TTC549 (cell line): ENCODE measurements around the gene ATP1A3.
"Not testable (repeated sequence)": the region's sequence is repeated elsewhere in the genome, so short reads cannot be mapped to it uniquely, and the experiment has no call there.

Experiments used
- FAIRE-seq: peaks from 2 replicates; lab custom pipeline; 2012; peaks lifted over from hg19 to GRCh38; lab: Jason Lieb, UNC

The ATP1A3 gene

GRCh38 chr19:41993612-41994483, at the start of gene ATP1A3:
Gene ATP1A3, minus strand, starts transcription at chr19:41994230. Its CDS starts 154 bp downstream, at chr19:41994076.
- FAIRE-seq: no peak

GRCh38 chr19:42042455-42043170, 48.6 kb upstream of the ATP1A3 start:
- FAIRE-seq: no peak

- FAIRE-seq: not testable (repeated sequence)
These were observed 46.5 kb upstream of the ATP1A3 start for GRCh38 chr19:42040491-42040890.

GRCh38 chr19:42040031-42040430, 46.0 kb upstream of the ATP1A3 start:
- no peak for FAIRE-seq

DNA sequence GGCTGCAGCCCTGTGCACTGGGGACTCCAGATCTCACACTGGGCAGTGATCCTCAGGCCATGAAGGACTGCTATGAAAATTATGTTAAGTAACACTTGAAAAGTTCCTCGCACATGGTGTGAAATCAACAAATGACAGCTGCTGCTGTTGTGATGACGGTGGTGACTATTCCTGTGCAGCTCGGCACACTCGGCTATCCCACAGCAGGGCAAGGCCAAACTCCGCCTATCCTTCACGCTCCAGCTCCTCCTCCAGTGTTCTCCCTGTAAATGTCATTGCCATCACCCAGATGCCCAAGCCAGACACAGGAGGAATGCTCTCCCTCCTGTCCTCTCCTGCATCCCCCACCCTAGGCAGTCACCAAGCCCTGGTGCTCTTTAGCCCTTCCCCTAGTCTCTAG, 44.6 kb upstream of the ATP1A3 start:
- FAIRE-seq: no peak

GRCh38 chr19:42037649-42038048, 43.6 kb upstream of the ATP1A3 start:
- FAIRE-seq: no peak

GRCh38 chr19:42034640-42035391, 40.8 kb upstream of the ATP1A3 start:
- FAIRE-seq: not testable (repeated sequence)

DNA sequence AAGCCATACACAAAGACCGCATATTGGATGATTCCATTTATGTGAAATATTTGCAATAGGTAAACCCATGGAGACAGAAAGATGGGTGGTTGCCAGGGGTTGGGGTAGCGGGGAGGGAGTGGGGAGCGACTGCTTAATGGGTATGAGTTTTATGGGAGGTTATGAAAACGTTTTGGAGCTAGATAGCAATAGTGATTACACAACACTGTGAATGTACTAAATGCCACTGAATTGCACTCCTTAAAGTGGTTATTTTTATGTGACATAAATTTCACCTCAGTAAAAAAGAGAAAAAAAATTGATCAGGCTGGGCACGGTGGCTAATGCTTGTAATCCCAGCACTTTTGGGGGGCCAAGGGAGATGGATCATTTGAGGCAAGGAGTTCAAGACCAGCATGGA, 39.4 kb upstream of the ATP1A3 start:
- FAIRE-seq: no peak

DNA sequence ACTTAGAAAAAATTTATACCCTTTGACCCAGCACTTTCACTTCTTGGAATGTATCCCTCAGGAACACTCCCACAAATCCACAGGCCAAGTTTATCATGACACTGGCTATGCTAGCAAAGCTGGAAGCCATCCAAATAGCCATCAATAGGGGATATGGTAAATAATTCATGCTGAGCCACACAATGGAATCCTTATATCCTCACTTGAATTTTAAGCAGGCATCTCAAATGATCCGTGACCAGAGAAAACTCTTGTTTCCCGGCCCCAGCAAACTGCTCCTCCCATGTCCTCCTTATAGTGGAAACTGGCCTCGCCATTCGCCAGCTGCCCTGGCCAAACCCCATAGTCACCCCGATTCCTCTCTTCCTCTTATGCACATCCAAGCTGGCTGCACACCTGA, 38.4 kb upstream of the ATP1A3 start:
- FAIRE-seq: no peak

- FAIRE-seq: no peak
These were observed 36.8 kb upstream of the ATP1A3 start for GRCh38 chr19:42030645-42031440.

GRCh38 chr19:42028304-42029216, 34.5 kb upstream of the ATP1A3 start:
- no peak for FAIRE-seq

DNA sequence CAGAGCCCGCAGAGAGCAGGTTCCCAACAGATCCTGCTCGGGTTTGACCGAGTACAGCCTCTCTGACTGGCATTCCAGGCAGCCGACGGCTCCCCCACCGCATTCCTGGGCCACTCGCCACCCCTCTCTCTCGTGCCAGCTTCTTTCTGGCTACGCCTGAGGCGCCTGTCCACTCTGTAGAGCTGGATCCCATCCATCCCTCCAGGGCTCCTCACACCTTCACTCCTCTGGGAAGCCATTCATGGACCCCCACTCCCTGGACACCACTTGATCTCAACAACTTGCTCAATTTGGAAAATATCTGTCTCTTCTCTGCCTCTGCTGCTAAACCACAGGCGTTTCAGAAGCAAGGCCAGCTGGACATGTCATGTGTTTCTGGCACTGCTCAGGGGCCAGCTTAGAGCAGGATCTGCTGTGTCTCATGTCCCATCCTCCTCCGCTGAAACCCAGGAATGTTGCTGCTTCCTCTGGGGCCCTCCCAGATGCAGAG, 30.6 kb upstream of the ATP1A3 start:
- no peak for FAIRE-seq

DNA sequence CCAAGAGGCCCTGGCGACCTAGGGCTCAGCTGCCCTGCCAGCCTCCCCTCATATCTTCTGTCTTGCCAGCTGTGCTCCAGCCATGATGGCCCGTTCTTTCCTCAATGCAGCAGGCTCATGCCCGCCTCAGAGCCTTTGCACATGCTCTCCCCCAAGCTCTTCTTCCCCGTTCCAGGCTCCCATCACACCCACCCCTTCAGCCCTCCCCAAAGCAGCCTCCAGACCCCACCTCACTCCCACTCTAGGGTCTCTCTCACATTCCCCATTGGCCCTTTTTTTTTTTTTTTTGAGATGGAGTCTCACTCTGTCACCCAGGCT, 29.9 kb upstream of the ATP1A3 start:
- FAIRE-seq: no peak

- peak; percentile 17 for FAIRE-seq
These were observed 29.3 kb upstream of the ATP1A3 start for GRCh38 chr19:42023121-42023942.

- no peak for FAIRE-seq
These were observed 28.6 kb upstream of the ATP1A3 start for GRCh38 chr19:42022616-42023015.

DNA sequence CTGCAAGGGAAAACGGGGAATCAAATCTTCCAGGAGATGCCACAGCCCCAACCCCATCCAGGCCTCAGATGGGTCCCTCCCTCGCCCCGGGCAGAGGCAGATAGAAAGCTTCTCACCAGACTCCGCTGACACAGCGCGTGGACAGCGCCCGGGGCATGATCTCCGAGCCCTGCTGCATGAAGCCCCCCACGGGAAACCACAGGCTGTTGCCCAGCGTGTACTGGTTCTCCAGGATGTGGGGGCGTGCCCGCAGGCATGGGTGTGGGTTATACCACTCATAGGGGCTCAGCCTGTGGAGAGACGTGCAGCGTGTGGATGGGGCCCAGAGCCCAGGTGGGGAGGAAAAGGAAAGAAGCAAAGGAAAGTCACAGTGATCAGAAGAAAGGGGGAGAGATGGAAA, 27.2 kb upstream of the ATP1A3 start:
- no peak for FAIRE-seq

DNA sequence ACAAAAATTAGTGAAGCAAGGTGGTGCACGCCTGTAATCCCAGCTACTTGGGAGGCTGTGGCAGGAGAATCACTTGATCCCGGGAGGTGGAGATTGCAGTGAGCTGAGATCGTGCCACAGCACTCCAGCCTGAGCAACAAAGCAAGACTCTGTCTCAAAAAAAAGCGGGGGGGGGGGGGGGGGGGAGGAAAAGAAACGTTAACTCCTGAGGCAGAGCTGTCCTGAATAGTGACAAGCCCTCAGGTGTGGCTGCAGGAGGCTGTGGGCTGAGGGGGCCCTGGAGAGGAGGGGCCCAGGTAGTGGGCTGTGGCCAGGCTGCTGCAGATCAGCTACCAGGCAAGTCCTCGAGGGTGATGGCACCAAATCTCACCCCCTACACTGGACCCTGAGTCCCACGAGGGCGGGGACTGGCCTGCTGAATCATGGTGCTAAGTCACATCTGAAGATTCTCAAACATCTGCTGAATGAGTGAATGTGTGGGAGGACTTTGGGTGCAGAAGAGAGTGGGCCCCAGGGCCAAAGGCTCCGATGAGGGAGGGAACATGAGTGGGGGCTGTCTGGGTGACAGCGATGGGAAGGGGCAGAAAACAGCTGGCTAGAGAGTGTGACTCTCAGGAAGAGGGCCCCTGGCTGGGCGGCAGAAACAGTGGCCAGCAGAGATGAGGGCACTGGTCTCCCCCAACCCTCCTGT, 24.6 kb upstream of the ATP1A3 start:
- FAIRE-seq: no peak

GRCh38 chr19:42017040-42017439, 23.0 kb upstream of the ATP1A3 start:
- no peak for FAIRE-seq

DNA sequence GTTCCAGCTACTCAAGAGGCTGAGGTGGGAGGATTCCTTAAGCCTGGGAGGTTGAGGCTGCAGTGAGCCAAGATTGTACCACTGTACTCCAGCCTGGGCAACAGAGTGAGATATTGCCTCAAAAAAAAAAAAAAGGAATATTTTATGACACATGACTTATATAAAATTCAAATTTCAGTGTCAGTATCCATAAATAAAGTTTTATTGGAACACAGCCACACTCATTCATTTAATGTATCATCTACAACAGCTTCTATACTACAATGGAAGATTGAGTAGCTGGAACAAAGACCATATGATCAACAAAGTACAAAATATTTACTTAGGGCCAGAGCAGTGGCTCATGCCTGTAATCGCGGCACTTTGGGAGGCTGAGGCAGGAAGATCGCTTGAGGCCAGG, 18.7 kb upstream of the ATP1A3 start:
- not testable (repeated sequence) for FAIRE-seq
